ENCODE measurements around the gene TTC31.

DNA sequence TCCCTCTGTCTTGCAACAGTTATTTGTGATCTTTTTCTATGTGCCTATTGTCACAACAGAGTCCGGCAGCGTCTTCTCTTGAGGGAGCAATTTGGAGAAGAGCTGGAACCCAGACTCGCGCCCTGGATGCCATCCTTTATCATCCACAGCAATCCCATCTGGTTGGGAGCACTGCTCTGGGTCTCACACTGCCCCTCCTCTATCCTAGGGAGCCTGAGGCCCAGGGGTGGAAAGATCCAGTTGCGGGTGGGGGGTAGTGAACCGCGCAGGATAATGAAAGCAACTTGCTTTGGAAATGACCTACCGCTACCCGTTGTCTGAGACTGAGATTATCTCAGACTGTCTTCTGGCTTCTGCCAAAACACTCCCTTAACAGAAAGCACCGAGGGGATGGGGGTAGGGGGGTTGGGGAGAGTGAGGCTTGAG is 23.9 kb upstream of the TTC31 start:
- TF ChIP-seq, protein P1, sequence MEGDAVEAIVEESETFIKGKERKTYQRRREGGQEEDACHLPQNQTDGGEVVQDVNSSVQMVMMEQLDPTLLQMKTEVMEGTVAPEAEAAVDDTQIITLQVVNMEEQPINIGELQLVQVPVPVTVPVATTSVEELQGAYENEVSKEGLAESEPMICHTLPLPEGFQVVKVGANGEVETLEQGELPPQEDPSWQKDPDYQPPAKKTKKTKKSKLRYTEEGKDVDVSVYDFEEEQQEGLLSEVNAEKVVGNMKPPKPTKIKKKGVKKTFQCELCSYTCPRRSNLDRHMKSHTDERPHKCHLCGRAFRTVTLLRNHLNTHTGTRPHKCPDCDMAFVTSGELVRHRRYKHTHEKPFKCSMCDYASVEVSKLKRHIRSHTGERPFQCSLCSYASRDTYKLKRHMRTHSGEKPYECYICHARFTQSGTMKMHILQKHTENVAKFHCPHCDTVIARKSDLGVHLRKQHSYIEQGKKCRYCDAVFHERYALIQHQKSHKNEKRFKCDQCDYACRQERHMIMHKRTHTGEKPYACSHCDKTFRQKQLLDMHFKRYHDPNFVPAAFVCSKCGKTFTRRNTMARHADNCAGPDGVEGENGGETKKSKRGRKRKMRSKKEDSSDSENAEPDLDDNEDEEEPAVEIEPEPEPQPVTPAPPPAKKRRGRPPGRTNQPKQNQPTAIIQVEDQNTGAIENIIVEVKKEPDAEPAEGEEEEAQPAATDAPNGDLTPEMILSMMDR (IDR thresholded peaks at IDR 0.05): no peak
- no peak for TF ChIP-seq EZH2 (IDR thresholded peaks at IDR 0.05; ENCODE audit: borderline replicate concordance, insufficient read depth, low read depth, low read length, poor library complexity, severe bottlenecking)
